HG03097 (cell line): ENCODE results near the gene MTHFR.

Experiments used
- ATAC-seq: cut with Tn5 transposase; IDR thresholded peaks from one replicate; pipeline ENCODE4 v1.9.1; 2021; ENCODE audit not compliant: unreplicated experiment, low FRiP score

MTHFR gene

DNA sequence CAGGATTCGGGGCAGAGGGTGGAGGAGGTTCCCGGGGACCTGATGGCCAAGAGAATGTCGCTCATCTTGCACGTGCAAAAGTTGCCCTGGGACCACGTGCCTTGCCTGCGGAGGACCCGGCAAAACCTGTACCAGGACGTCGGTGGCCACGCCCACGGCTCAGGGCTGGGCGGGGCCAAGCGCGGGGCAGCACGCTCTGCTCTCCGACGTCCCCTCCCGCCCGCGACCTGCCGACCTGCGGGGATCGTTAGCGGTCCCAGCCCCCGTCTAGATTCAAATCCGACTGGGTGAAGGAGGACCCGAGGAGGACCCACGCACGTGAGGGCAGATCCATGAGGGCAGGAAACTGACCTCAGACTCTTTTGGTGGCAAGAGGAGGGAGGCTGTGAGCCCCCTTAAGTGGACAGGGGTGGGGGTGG is 43.8 kb downstream of the MTHFR start, which contains the start of gene C1orf167:
TSS of gene C1orf167 (plus strand) at position 206 of the 419 bp plus-strand sequence. CDS start 2,208 bp downstream, outside the sequence.
- no peak for ATAC-seq

DNA sequence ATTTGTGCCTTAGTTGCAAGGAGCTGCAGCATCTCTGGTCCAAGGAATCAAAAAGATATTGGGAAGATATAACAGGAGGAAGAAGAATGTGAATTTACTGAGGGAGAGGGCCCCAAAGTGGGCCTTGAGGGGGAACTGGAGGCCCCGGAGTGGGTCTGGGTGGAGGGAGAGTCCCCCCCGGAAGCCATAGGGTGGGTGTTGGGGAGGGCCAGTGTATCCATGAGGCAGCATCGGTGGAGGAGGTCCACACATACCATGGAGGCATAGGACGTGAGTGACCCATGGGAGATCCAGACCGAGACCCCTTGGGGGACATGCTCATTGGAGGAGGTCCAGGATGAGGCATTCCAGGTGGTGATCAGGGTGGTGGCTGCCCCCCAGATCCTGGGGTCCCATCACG is 44.5 kb downstream of the MTHFR start:
- ATAC-seq: no peak

DNA sequence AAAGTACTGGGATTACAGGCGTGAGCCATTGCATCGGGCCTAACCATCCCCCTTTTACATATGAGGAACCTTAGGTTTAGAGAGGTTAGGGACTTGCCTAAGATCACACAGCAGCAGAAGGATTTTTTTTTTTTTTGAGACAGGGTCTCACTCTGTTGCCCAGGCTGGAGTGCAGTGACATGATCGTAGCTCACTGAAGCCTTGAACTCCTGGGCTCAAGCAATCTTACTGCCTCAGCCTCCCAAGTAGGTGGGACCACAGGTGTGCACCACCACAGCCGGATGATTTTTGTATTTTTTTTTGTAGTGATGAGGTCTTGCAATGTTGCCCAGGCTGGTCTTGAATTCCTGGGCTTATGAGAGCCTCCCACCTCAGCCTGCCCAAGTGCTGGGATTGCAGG is 46.0 kb downstream of the MTHFR start:
- no peak for ATAC-seq

- ATAC-seq: no peak
These were observed 48.7 kb downstream of the MTHFR start for GRCh38 chr1:11757047-11757446.

DNA sequence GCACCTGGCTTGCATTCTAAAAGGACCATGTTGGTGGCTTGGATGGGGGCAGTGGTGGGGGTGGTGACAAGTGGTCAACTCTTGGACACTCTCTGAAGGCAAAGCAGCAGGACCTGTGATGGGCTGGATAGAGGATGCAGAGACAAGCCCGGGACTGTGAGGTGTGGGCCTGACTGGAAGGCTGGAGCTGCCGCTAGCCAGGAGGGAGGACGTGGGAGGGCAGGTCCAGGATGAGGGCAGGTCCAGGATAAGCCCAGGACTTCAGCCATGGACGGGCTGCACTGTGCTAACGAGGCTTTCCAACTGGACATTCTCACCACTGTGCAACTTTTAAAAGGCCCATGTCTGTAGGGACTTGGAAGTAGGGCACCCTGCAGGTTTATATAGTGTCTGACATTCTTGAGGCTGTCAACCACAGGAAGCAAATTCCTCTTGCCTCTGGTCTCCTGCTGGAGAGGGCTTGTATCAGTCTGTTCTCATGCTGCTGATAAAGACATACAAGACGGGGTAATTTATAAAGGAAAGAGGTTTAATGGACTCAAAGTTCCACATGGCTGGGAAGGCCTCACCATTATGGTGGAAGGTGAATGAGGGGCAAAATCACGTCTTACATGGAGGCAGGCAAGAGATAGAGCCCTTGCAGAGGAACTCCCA is 52.1 kb downstream of the MTHFR start:
- no peak for ATAC-seq

- ATAC-seq: no peak
These were observed 53.2 kb downstream of the MTHFR start for GRCh38 chr1:11752359-11753088.

DNA sequence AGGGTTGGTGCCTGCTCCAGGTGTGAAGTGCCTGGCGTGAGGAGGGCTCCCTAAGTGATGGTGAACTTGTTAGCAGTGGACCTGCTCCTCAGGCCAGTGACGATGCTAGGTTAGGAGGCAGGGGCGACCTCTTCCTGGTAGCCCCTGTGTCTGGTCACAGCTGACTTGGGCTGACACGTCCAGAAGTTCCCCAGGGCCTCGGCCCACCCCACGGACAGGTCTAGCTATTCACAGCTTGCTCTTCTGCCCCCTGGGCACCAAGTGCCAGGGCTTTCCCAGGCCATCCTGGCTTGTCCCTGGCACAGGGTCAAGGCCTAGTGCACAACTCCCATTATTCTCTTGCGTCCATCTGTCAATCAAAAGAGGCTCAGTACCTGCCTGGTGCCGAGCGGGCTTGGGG is 54.7 kb downstream of the MTHFR start:
- ATAC-seq: no peak

DNA sequence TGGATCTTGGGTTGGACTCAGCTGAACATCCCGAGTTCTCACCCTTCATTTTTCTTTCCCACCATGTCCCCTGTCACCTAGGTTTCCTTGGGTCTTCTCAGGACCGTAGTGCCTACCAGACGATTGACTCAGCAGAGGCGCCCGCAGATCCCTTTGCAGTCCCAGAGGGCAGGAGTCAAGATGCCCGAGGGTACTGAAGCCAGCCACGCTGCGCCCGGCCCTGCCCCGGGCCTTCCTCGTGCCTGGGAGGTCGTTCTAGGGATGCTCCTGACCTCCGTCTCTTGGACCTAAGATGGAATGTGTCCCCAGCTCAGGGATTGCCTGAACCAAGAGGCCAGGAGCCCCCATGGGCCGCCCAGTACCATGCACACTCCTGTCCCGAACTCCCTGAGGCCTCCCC is 55.8 kb downstream of the MTHFR start:
- no peak for ATAC-seq

DNA sequence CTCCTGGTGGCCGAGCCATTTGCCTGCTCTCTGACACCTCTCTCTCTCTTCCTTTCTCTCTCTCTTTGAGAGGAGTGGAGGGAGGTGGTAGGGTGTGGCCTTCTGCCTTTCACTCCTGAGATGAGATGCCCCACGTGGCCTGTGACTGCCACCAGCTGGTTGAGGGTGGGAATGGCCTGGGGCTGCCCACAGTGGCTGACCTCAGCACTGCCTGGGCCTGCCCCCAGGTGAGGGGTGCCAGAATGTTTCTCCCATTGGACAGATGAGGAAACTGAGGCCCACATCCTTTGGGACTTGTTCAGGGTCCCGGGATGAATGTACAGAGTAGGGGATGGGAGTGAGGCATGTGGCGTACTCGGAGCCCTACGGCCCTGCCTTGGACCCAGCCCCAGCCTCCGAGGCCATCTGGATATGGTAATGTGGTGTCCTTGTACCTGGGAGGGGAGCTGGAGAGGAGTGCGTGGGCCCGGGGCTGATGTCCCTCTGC is 56.5 kb downstream of the MTHFR start:
- no peak for ATAC-seq

DNA sequence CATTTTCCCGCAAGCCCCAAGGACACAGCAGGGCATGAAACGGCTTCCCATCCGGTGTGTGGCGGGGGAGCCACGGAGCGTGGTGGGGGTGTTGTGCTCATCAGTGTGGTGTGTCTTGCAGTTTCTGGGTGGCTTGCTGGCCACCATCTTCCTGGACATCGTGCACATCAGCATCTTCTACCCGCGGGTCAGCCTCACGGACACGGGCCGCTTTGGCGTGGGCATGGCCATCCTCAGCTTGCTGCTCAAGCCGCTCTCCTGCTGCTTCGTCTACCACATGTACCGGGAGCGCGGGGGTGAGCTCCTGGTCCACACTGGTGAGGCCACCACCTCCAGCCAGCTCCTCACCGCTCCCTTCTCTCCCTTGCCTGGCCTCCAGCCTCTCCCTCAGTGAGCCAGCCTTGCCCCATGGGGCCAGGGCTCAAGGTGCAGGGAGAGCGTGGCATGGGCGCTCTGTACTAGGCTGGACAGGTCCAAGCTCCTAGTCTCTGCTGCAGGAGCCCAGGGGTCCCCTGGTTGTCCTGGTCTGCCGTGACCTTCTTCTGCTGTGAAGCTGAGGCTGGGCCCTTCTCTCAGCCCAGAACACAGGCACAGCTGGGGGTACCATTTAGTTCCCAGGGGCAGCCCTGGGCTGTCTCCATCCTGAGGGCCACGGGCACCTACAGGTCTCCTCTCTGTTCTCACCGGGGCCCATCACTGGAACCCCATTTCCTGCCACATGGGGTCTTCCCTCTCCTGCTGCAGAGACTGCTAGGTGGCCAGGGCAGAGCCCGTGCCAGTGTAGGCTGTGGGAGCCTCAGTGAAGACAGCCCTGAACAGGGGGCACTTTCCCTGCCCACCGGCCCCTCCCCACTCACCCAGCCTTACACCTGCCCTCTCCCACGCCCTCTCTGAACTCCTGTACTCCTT is 57.2 kb downstream of the MTHFR start:
- no peak for ATAC-seq

DNA sequence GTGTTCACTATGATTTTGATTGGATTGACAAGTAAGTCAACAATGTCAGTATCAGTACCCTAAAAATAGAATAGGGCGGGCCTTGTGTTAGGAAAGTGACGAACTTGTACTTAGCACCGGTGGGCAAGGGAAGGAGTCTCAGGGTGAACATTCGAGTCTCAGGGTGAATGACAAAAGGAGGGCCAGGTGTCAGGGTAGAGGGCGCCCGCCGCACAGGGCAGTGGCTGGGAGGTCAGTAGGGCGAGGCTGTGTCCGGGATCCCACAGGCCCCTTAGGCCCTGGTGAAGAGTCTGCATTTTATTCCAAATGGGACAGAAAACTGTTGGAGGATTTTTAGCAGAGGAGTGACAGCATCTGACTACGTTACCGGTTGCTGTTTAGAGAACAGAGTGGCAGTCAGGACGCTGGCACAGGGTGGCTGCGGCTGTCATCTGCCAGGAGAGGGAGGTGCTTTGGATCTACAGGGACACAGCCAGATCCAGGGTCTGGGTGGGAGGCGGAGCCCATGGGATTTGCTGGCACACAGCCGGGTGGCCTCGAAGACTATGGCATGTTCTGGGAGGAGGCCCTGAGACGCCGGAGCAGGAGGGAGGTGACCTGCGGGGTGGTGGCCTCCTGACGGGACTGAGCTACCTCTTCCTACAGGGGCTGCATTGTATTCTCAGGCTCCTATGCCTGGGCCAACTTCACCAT is 58.8 kb downstream of the MTHFR start:
- no peak for ATAC-seq

DNA sequence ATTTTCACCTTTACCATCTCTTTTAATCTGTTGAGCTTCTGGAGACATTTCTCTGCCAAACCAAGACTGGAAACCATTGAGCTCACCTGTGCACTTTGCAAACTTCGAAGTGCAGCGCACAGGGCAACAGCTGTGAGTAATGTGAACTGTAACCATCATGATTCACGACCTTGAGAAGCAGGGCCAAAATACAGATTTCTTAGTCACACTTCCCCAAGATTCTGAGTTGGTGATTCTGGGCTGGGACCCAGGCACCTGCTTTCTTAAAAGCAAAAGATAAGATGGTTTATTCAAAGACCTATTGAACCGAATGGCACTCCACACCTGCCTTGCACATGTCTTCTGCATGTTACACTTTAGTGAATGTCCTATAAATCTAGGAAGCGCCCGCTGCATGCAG is 59.7 kb downstream of the MTHFR start:
- ATAC-seq: no peak

DNA sequence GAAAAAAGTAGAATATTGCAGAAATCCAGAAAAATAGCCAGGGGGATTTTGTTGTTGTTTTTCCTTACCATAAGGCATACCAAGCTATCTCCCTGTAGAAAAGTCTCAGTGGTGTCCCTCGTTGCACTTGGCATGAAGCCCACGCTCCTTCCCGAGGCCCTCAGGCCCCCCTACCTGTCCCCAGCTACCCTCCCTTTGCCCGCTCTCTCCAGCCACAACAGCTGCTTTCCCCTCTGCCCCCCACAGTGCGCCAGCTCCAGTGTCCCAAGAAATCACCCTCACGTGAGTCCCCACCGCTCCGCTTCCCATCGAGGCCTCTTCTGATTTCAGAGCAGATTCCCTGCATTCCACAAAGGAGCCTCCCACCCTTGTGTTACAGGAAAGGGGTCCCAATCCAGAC is 61.5 kb downstream of the MTHFR start:
- no peak for ATAC-seq

GRCh38 chr1:11741919-11742558 is 63.7 kb downstream of the MTHFR start:
- ATAC-seq: no peak

GRCh38 chr1:11741482-11741881 is 64.3 kb downstream of the MTHFR start:
- ATAC-seq: no peak

DNA sequence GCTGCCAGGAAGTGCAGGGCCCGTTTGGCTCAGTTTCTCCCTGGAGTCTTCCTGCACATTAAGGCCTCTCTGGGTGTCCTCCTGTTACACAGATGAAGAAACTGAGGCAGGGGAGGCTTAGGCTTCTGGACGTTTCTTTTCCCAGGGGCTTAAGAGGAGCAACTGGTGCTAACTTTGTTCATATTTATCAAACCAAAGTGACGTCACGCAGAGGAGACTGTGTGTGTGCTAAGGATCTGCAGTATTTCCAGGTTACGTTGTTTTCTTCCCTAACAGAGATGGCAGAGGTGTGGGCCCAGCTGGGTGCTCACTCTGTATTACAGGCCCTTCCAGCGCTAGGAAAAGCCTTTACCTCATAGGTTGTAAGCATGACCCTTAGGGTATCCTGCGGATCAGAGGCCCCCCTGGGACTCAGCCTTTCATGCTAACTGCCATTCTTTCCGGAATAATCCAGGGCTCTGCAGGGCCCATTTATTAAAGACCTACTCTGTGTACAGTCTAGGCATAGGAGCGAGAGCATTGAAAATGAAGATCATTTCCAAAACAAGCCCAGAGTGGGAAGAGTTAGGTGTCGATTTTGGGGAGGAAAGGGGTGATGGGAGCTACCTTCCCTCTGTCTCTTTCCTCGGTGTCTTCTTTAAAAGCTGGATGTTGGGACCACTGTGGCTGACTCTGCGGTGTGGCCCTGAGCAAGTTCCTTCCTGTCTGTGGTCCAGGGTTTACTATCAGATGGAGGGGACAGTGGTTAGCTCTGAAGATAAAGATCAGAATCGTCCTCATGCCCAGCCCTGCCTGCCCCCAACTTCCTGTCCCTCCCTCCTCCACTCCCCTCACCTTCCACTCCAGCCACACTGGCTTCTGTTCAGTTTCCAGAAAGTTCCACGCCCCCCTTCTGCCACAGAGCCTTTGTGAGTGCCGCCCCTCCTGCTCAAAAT is 65.2 kb downstream of the MTHFR start:
- ATAC-seq: no peak

DNA sequence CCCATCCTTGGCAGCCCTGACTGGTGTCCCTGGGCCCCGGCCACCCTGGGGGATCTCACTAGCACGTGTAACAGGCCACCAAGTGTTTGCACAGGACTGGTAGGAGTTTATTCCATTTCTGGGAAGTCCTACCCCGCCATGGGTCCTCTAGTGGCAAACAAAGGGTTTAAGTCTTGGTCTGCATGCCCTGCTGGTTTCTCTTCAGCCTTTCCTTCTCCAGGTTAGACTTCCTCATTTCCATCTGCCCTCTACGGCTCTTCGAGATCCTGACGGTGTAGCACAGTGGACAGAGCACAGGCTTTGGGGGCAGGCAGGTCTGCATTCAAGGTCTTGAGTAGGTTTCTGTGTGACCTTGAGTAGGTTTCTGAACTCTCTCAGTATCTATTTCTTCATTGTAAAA is 67.0 kb downstream of the MTHFR start:
- no peak for ATAC-seq

GRCh38 chr1:11738096-11738495 is 67.7 kb downstream of the MTHFR start:
- ATAC-seq: no peak
